Stimulated activated effector memory CD8-positive, alpha-beta T cell treated with anti-CD3 and anti-CD28 coated beads, Interleukin-12 subunit alpha, Interleukin-12 subunit beta, amount 100 ng/mL, for 72 hours (primary cell): ENCODE results near the gene TXNIP.
"Not testable (repeated sequence)": the region's sequence is repeated elsewhere in the genome, so short reads cannot be mapped to it uniquely, and the experiment has no call there.

Experiments used
- ATAC-seq: fragments of 150-1000 bp; cut with Tn5 transposase; 2 replicates; pipeline ENCODE4 v1.10.0; 2021
- DNase-seq, 2 donors: peaks; one replicate each; pipeline ENCODE4 v3.0.0; 2021 to 2022; ENCODE audit warnings: low spot score in 2 of 2
- H3K27ac Mint-ChIP-seq: one replicate; pipeline ENCODE4 v1.8.0; 2022; ENCODE audit warnings: mild to moderate bottlenecking, mixed read lengths
- H3K36me3 Mint-ChIP-seq: one replicate; pipeline ENCODE4 v1.8.0; 2022; ENCODE audit warnings: mild to moderate bottlenecking, mixed read lengths
- H3K4me1 Mint-ChIP-seq: one replicate; pipeline ENCODE4 v1.8.0; 2022; ENCODE audit warnings: mixed read lengths
- H3K4me3 Mint-ChIP-seq: one replicate; pipeline ENCODE4 v1.8.0; 2022; ENCODE audit warnings: mild to moderate bottlenecking, mixed read lengths
- H3K9me3 Mint-ChIP-seq: one replicate; pipeline ENCODE4 v1.8.0; 2022; ENCODE audit warnings: mixed read lengths

Gene TXNIP

GRCh38 chr1:145996433-145997015 lies at the start of gene TXNIP:
TSS of gene TXNIP (minus strand) at chr1:145996579. CDS start at chr1:145996266, 313 bp downstream.
- Mint-ChIP-seq H3K4me1 (peaks cover 77% of the 10 kb centered on the region), H3K27ac (peak within 1 kb of the TSS; percentile 97), H3K36me3 (peaks cover 60% of the 10 kb centered on the region), H3K4me3 (peak within 1 kb of the TSS; percentile 94), H3K9me3 (no peaks in the 10 kb centered on the region)
- ATAC-seq (peak; percentile 97), DNase-seq (peak; percentile 73 to 96)

- no peaks in the 10 kb centered on the region for H3K9me3 Mint-ChIP-seq
- H3K36me3 Mint-ChIP-seq = peaks cover 50% of the 10 kb centered on the region
- ATAC-seq = no peak
- no peak for DNase-seq
- peak overlapping the region; percentile 100 for H3K27ac Mint-ChIP-seq
- peak overlapping the region; percentile 96 for H3K4me3 Mint-ChIP-seq
- H3K4me1 Mint-ChIP-seq = peaks cover 41% of the 10 kb centered on the region
Measured at GRCh38 chr1:146039844-146040194, 43.4 kb upstream of the TXNIP start.

- H3K4me3 Mint-ChIP-seq = peak overlapping the region; percentile 96
- ATAC-seq (peak; percentile 62), DNase-seq (peak; percentile 61 to 90)
- H3K9me3 Mint-ChIP-seq = no peaks in the 10 kb centered on the region
- H3K4me1 Mint-ChIP-seq = peaks cover 43% of the 10 kb centered on the region
- peak overlapping the region; percentile 100 for H3K27ac Mint-ChIP-seq
- H3K36me3 Mint-ChIP-seq = peaks cover 51% of the 10 kb centered on the region
Measured at GRCh38 chr1:146036965-146037646, 40.7 kb upstream of the TXNIP start.

GRCh38 chr1:146036241-146036964 lies 40.0 kb upstream of the TXNIP start:
- peak overlapping the region; percentile 96 for H3K4me3 Mint-ChIP-seq
- peaks cover 43% of the 10 kb centered on the region for H3K4me1 Mint-ChIP-seq
- H3K36me3 Mint-ChIP-seq = peaks cover 51% of the 10 kb centered on the region
- DNase-seq (no peak), ATAC-seq (no peak)
- peak overlapping the region; percentile 100 for H3K27ac Mint-ChIP-seq
- no peaks in the 10 kb centered on the region for H3K9me3 Mint-ChIP-seq

GRCh38 chr1:146035048-146035423 lies 38.7 kb upstream of the TXNIP start:
- H3K4me3 Mint-ChIP-seq = peak overlapping the region; percentile 96
- peak overlapping the region; percentile 100 for H3K27ac Mint-ChIP-seq
- no peaks in the 10 kb centered on the region for H3K9me3 Mint-ChIP-seq
- DNase-seq (no peak), ATAC-seq (no peak)
- peaks cover 51% of the 10 kb centered on the region for H3K36me3 Mint-ChIP-seq
- peaks cover 43% of the 10 kb centered on the region for H3K4me1 Mint-ChIP-seq

GRCh38 chr1:146032631-146033219 lies 36.3 kb upstream of the TXNIP start:
- DNase-seq (no peak), ATAC-seq (no peak)
- H3K36me3 Mint-ChIP-seq = peaks cover 30% of the 10 kb centered on the region
- H3K4me1 Mint-ChIP-seq = peaks cover 31% of the 10 kb centered on the region
- no peak overlapping the region for H3K4me3 Mint-ChIP-seq
- no peaks in the 10 kb centered on the region for H3K9me3 Mint-ChIP-seq
- no peak overlapping the region for H3K27ac Mint-ChIP-seq

- peaks cover 18% of the 10 kb centered on the region for H3K4me1 Mint-ChIP-seq
- DNase-seq (no peak), ATAC-seq (no peak)
- H3K36me3 Mint-ChIP-seq = peaks cover 17% of the 10 kb centered on the region
- H3K27ac Mint-ChIP-seq = no peak overlapping the region
- H3K4me3 Mint-ChIP-seq = no peak overlapping the region
- H3K9me3 Mint-ChIP-seq = no peaks in the 10 kb centered on the region
Measured at GRCh38 chr1:146031476-146031875, 35.1 kb upstream of the TXNIP start.

- H3K27ac Mint-ChIP-seq = no peak overlapping the region
- H3K4me3 Mint-ChIP-seq = no peak overlapping the region
- no peaks in the 10 kb centered on the region for H3K9me3 Mint-ChIP-seq
- no peaks in the 10 kb centered on the region for H3K4me1 Mint-ChIP-seq
- no peak for DNase-seq
- H3K36me3 Mint-ChIP-seq = no peaks in the 10 kb centered on the region
- no peak for ATAC-seq
Measured at GRCh38 chr1:146029117-146029516, 32.7 kb upstream of the TXNIP start.

GRCh38 chr1:146026650-146027049 lies 30.3 kb upstream of the TXNIP start:
- H3K9me3 Mint-ChIP-seq, H3K36me3 Mint-ChIP-seq, ATAC-seq: not testable (repeated sequence)

GRCh38 chr1:146025787-146026495 lies 29.6 kb upstream of the TXNIP start:
- DNase-seq, H3K27ac Mint-ChIP-seq, ATAC-seq, H3K36me3 Mint-ChIP-seq, H3K4me1 Mint-ChIP-seq, H3K9me3 Mint-ChIP-seq, H3K4me3 Mint-ChIP-seq: not testable (repeated sequence)

More at GRCh38 chr1:146026650-146027049, 30.3 kb upstream of the TXNIP start:
- DNase-seq, H3K27ac Mint-ChIP-seq, H3K4me1 Mint-ChIP-seq, H3K4me3 Mint-ChIP-seq: not testable (repeated sequence)

GRCh38 chr1:146022403-146023127 lies 26.2 kb upstream of the TXNIP start:
- H3K9me3 Mint-ChIP-seq = no peaks in the 10 kb centered on the region
- ATAC-seq = no peak
- peaks cover 10% of the 10 kb centered on the region for H3K4me1 Mint-ChIP-seq
- H3K36me3 Mint-ChIP-seq = no peaks in the 10 kb centered on the region
- no peak for DNase-seq
- no peak overlapping the region for H3K27ac Mint-ChIP-seq
- H3K4me3 Mint-ChIP-seq = no peak overlapping the region

- no peaks in the 10 kb centered on the region for H3K36me3 Mint-ChIP-seq
- H3K4me1 Mint-ChIP-seq = peaks cover 10% of the 10 kb centered on the region
- no peak within 1 kb of the TSS for H3K27ac Mint-ChIP-seq
- ATAC-seq (no peak), DNase-seq (no peak)
- H3K4me3 Mint-ChIP-seq = no peak within 1 kb of the TSS
- no peaks in the 10 kb centered on the region for H3K9me3 Mint-ChIP-seq
Measured at GRCh38 chr1:146021622-146022402, 25.4 kb upstream of the TXNIP start, which contains the start of gene HJV. TSS of gene HJV (minus strand) at chr1:146021735. CDS start at chr1:146020231, 1,504 bp downstream.

- no peak overlapping the region for H3K4me3 Mint-ChIP-seq
- no peaks in the 10 kb centered on the region for H3K9me3 Mint-ChIP-seq
Measured at GRCh38 chr1:146021050-146021445, 24.7 kb upstream of the TXNIP start.

More at GRCh38 chr1:146021050-146021445, 24.7 kb upstream of the TXNIP start:
- Mint-ChIP-seq H3K4me1 (peaks cover 10% of the 10 kb centered on the region), H3K36me3 (no peaks in the 10 kb centered on the region), H3K27ac (no peak overlapping the region)
- no peak for DNase-seq
- ATAC-seq = no peak
